ENCODE results near the gene LHFPL6.
A peak's percentile ranks its signal among the peaks of the same experiment; 100 is the strongest.

Gene LHFPL6

GRCh38 chr13:39370554-39370953 is 232.4 kb downstream of the LHFPL6 start:
- Histone ChIP-seq H4K8ac (ENCODE audit: low read depth, low read length) (no peak overlapping the region), H3K4me1 (ENCODE audit: control insufficient read depth in 1 of 2, insufficient read depth in 2 of 2, low read length in 2 of 2) (peaks cover 4 to 7% of the 10 kb centered on the region in 2 experiments), H2BK120ac (ENCODE audit: insufficient read depth, low read length, poor library complexity) (no peak overlapping the region), H2BK5ac (ENCODE audit: low read depth, low read length, poor library complexity) (no peak overlapping the region), H3K9ac (ENCODE audit: low read length) (no peak overlapping the region), H3K23ac (ENCODE audit: low read length) (no peak overlapping the region), H3K14ac (ENCODE audit: low read length) (no peak overlapping the region), H3K79me2 (ENCODE audit: control insufficient read depth, insufficient read depth, low read length, poor library complexity) (no peaks in the 10 kb centered on the region), H3K4me3 (ENCODE audit: low read depth, low read length) (no peak overlapping the region), H3K79me1 (ENCODE audit: low read length) (no peaks in the 10 kb centered on the region), H2BK12ac (ENCODE audit: low read length) (no peak overlapping the region), H4K12ac (ENCODE audit: low read depth, low read length) (no peak overlapping the region), H3K27ac (ENCODE audit: low read depth, low read length) (no peak overlapping the region), H3K36me3 (ENCODE audit: control insufficient read depth in 1 of 2, insufficient read depth in 2 of 2, low read length in 2 of 2) (no peaks in the 10 kb centered on the region), H2AK5ac (ENCODE audit: low read length) (no peak overlapping the region), H3K18ac (ENCODE audit: low read length) (no peak overlapping the region), H3K27me3 (ENCODE audit: insufficient read depth, low read length) (no peaks in the 10 kb centered on the region), H2AFZ (ENCODE audit: insufficient read depth, low read length, poor library complexity) (no peak overlapping the region), H3K4ac (ENCODE audit: low read depth, low read length) (no peak overlapping the region), H3K9me3 (ENCODE audit: insufficient read depth, low read depth, low read length) (no peaks in the 10 kb centered on the region), H4K91ac (ENCODE audit: low read depth, low read length) (no peak overlapping the region), H3K4me2 (ENCODE audit: low read length) (no peak overlapping the region)
- peak; percentile 57 to 60 for DNase-seq
- no CpG with 5 or more reads among the region's 4 CpGs for WGBS (ENCODE audit: extremely low coverage, insufficient coverage, insufficient read length)

- no peak overlapping the region for H2AFZ ChIP-seq (ENCODE audit: insufficient read depth, low read length, poor library complexity)
- no peaks in the 10 kb centered on the region for H3K9me3 ChIP-seq (ENCODE audit: insufficient read depth, low read depth, low read length)
- no peak overlapping the region for H3K4me2 ChIP-seq (ENCODE audit: low read length)
- no peak overlapping the region for H4K8ac ChIP-seq (ENCODE audit: low read depth, low read length)
- peaks cover 4 to 7% of the 10 kb centered on the region in 2 experiments for H3K4me1 ChIP-seq (ENCODE audit: control insufficient read depth in 1 of 2, insufficient read depth in 2 of 2, low read length in 2 of 2)
- no peak overlapping the region for H3K9ac ChIP-seq (ENCODE audit: low read length)
- H2BK120ac ChIP-seq (ENCODE audit: insufficient read depth, low read length, poor library complexity), result no peak overlapping the region
- no peak overlapping the region for H3K23ac ChIP-seq (ENCODE audit: low read length)
- H3K79me1 ChIP-seq (ENCODE audit: low read length), result no peaks in the 10 kb centered on the region
- no peak overlapping the region for H3K4ac ChIP-seq (ENCODE audit: low read depth, low read length)
- DNase-seq, result no peak
- H3K79me2 ChIP-seq (ENCODE audit: control insufficient read depth, insufficient read depth, low read length, poor library complexity), result no peaks in the 10 kb centered on the region
- no CpG with 5 or more reads among the region's 3 CpGs for WGBS (ENCODE audit: extremely low coverage, insufficient coverage, insufficient read length)
- H3K36me3 ChIP-seq (ENCODE audit: control insufficient read depth in 1 of 2, insufficient read depth in 2 of 2, low read length in 2 of 2), result no peaks in the 10 kb centered on the region
- H3K14ac ChIP-seq (ENCODE audit: low read length), result no peak overlapping the region
- H2AK5ac ChIP-seq (ENCODE audit: low read length), result no peak overlapping the region
- H2BK5ac ChIP-seq (ENCODE audit: low read depth, low read length, poor library complexity), result no peak overlapping the region
- H3K27me3 ChIP-seq (ENCODE audit: insufficient read depth, low read length), result no peaks in the 10 kb centered on the region
- no peak overlapping the region for H3K27ac ChIP-seq (ENCODE audit: low read depth, low read length)
- H2BK12ac ChIP-seq (ENCODE audit: low read length), result no peak overlapping the region
- no peak overlapping the region for H4K12ac ChIP-seq (ENCODE audit: low read depth, low read length)
- no peak overlapping the region for H3K4me3 ChIP-seq (ENCODE audit: low read depth, low read length)
- H3K18ac ChIP-seq (ENCODE audit: low read length), result no peak overlapping the region
- H4K91ac ChIP-seq (ENCODE audit: low read depth, low read length), result no peak overlapping the region
These were observed 232.9 kb downstream of the LHFPL6 start for GRCh38 chr13:39370048-39370447.

DNA sequence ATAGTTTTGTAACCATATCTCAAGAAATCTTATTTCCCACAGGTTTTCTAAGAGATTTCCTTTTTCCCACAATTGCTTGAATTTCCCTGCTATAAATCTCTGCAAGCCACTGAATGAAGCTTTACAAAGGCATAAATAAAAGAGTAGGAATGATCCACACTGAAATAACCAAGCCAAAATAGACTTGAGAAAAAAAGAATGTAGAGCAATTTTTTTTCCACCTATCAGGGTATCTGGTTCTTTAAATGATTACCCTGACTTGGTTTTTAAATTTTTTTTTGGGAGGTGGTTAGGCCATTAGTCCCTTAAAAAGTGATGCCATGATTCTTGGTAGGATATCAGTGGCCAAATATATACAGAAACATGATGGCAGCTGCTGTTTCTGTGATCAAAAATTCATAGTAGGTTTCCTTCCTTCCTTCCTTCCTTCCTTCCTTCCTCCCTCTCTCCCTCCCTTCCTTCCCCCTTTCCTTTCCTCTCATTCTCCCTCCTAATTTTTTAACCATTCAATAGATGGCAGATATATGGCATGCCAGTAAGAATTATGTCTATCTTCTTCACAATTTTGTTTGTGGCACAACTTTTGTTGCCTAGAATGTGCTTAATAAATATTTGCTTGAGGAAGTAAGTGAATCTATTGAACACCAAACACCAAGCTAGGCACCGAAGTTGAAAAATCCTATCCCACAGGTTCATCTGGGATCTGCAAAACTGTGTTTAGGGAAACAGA is 233.7 kb downstream of the LHFPL6 start:
- H3K23ac ChIP-seq (ENCODE audit: low read length), result no peak overlapping the region
- no peak overlapping the region for H3K14ac ChIP-seq (ENCODE audit: low read length)
- H4K91ac ChIP-seq (ENCODE audit: low read depth, low read length), result no peak overlapping the region
- H3K27me3 ChIP-seq (ENCODE audit: insufficient read depth, low read length), result no peaks in the 10 kb centered on the region
- no peak overlapping the region for H2BK5ac ChIP-seq (ENCODE audit: low read depth, low read length, poor library complexity)
- H3K4ac ChIP-seq (ENCODE audit: low read depth, low read length), result no peak overlapping the region
- H4K8ac ChIP-seq (ENCODE audit: low read depth, low read length), result no peak overlapping the region
- peaks cover 7% of the 10 kb centered on the region in 2 experiments for H3K4me1 ChIP-seq (ENCODE audit: control insufficient read depth in 1 of 2, insufficient read depth in 2 of 2, low read length in 2 of 2)
- DNase-seq, result no peak
- H3K9ac ChIP-seq (ENCODE audit: low read length), result no peak overlapping the region
- no peak overlapping the region for H2BK12ac ChIP-seq (ENCODE audit: low read length)
- H3K18ac ChIP-seq (ENCODE audit: low read length), result no peak overlapping the region
- H4K12ac ChIP-seq (ENCODE audit: low read depth, low read length), result no peak overlapping the region
- no peak overlapping the region for H3K4me3 ChIP-seq (ENCODE audit: low read depth, low read length)
- H3K79me2 ChIP-seq (ENCODE audit: control insufficient read depth, insufficient read depth, low read length, poor library complexity), result no peaks in the 10 kb centered on the region
- no peaks in the 10 kb centered on the region for H3K79me1 ChIP-seq (ENCODE audit: low read length)
- no peak overlapping the region for H3K27ac ChIP-seq (ENCODE audit: low read depth, low read length)
- no peak overlapping the region for H2BK120ac ChIP-seq (ENCODE audit: insufficient read depth, low read length, poor library complexity)
- H3K9me3 ChIP-seq (ENCODE audit: insufficient read depth, low read depth, low read length), result no peaks in the 10 kb centered on the region
- H3K4me2 ChIP-seq (ENCODE audit: low read length), result no peak overlapping the region
- no peak overlapping the region for H2AFZ ChIP-seq (ENCODE audit: insufficient read depth, low read length, poor library complexity)
- no peaks in the 10 kb centered on the region for H3K36me3 ChIP-seq (ENCODE audit: control insufficient read depth in 1 of 2, insufficient read depth in 2 of 2, low read length in 2 of 2)
- no peak overlapping the region for H2AK5ac ChIP-seq (ENCODE audit: low read length)
- no CpG with 5 or more reads among the region's 1 CpG for WGBS (ENCODE audit: extremely low coverage, insufficient coverage, insufficient read length)

DNA sequence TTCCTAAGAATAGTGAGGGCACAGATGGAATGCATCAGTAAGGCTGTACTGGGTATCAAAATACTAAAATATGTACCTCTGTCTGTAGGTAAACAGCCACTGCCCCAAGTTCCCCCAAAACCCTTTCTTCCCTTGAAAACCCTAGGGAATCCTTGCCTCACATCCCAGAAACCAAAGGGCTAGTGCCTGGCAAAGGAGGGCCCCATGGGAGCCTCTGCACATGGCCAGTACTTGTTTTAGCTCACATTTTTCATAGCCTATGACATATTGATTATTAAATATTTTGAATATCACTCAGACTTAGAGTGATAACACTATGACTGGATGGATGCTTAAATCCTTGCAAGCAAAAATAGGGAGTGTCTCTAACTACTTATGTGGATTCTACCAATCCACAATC is 237.1 kb downstream of the LHFPL6 start:
- H4K12ac ChIP-seq (ENCODE audit: low read depth, low read length), result no peak overlapping the region
- H3K14ac ChIP-seq (ENCODE audit: low read length), result no peak overlapping the region
- no peak overlapping the region for H2BK12ac ChIP-seq (ENCODE audit: low read length)
- no peak overlapping the region for H2AK5ac ChIP-seq (ENCODE audit: low read length)
- H3K23ac ChIP-seq (ENCODE audit: low read length), result no peak overlapping the region
- no peaks in the 10 kb centered on the region for H3K79me1 ChIP-seq (ENCODE audit: low read length)
- H4K8ac ChIP-seq (ENCODE audit: low read depth, low read length), result no peak overlapping the region
- DNase-seq, result no peak
- H3K9ac ChIP-seq (ENCODE audit: low read length), result no peak overlapping the region
- H3K9me3 ChIP-seq (ENCODE audit: insufficient read depth, low read depth, low read length), result no peaks in the 10 kb centered on the region
- H3K18ac ChIP-seq (ENCODE audit: low read length), result no peak overlapping the region
- H2BK5ac ChIP-seq (ENCODE audit: low read depth, low read length, poor library complexity), result no peak overlapping the region
- no peaks in the 10 kb centered on the region for H3K27me3 ChIP-seq (ENCODE audit: insufficient read depth, low read length)
- H2AFZ ChIP-seq (ENCODE audit: insufficient read depth, low read length, poor library complexity), result no peak overlapping the region
- no peak overlapping the region for H4K91ac ChIP-seq (ENCODE audit: low read depth, low read length)
- H3K27ac ChIP-seq (ENCODE audit: low read depth, low read length), result no peak overlapping the region
- H3K4me2 ChIP-seq (ENCODE audit: low read length), result no peak overlapping the region
- no peaks in the 10 kb centered on the region for H3K36me3 ChIP-seq (ENCODE audit: control insufficient read depth in 1 of 2, insufficient read depth in 2 of 2, low read length in 2 of 2)
- no peak overlapping the region for H2BK120ac ChIP-seq (ENCODE audit: insufficient read depth, low read length, poor library complexity)
- no peaks in the 10 kb centered on the region for H3K79me2 ChIP-seq (ENCODE audit: control insufficient read depth, insufficient read depth, low read length, poor library complexity)
- no peak overlapping the region for H3K4me3 ChIP-seq (ENCODE audit: low read depth, low read length)
- H3K4ac ChIP-seq (ENCODE audit: low read depth, low read length), result no peak overlapping the region
- peaks cover 0 to 4% of the 10 kb centered on the region in 2 experiments for H3K4me1 ChIP-seq (ENCODE audit: control insufficient read depth in 1 of 2, insufficient read depth in 2 of 2, low read length in 2 of 2)

Data from trophoblast cell (in vitro differentiated cells and primary cell).